IMR-90 (cell line): ENCODE measurements around the gene CST9. TPM values are rescaled to one million over a fixed set of nuclear protein-coding genes. Genes with fewer than 3 reads are reported as not detected.
A peak's percentile ranks its signal among the peaks of the same experiment; 100 is the strongest.

Experiments used
- ATAC-seq: fragments of 200-7000 bp; cut with Tn5 transposase; 2 replicates; pipeline ENCODE4 v1.9.1; 2020; ENCODE audit warnings: low read depth, mild to moderate bottlenecking, moderate library complexity
- BruUV-seq: library from RNA; stranded (reverse); fragments of 400-500 nt; replicated peaks from 2 replicates; lab custom pipeline; 2021; lab: Mats Ljungman, UMichigan
- CTCF ChIA-PET: fragments of 300-600 bp; formaldehyde crosslinking; extraction: SDS; loops from one replicate; lab custom pipeline; 2021; ENCODE audit warnings: antibody characterized with exemption; lab: Yijun Ruan, JAX
- POLR2A ChIA-PET: fragments of 300-600 bp; sonication (Branson Sonifier 250); formaldehyde crosslinking; loops from one replicate; lab custom pipeline; 2022; ENCODE audit warnings: antibody characterized with exemption; ENCODE audit not compliant: unreplicated experiment; lab: Charles Lee
- DNase-seq: peaks from one replicate; pipeline ENCODE4 v3.0.0; 2013
- H2AFZ ChIP-seq: replicated peaks from 2 replicates; pipeline ENCODE3; 2013; ENCODE audit warnings: low read length, mild to moderate bottlenecking; ENCODE audit not compliant: poor library complexity
- H2AK5ac ChIP-seq: 2 replicates; pipeline ENCODE4 v1.6.1; 2013; ENCODE audit warnings: low read depth, low read length, inconsistent platforms
- H2AK9ac ChIP-seq: replicated peaks from 2 replicates; pipeline ENCODE3; 2013; ENCODE audit warnings: mild to moderate bottlenecking, low read depth, low read length, moderate library complexity; ENCODE audit not compliant: poor library complexity
- H2BK120ac ChIP-seq: 2 replicates; pipeline ENCODE4 v1.6.1; 2013; ENCODE audit warnings: low read depth, low read length, inconsistent platforms
- H2BK15ac ChIP-seq: 3 replicates; pipeline ENCODE4 v1.6.1; 2013; ENCODE audit warnings: low read depth, low read length, inconsistent platforms
- H2BK20ac ChIP-seq: 2 replicates; pipeline ENCODE4 v1.6.1; 2013; ENCODE audit warnings: low read depth, mild to moderate bottlenecking, inconsistent platforms, low read length, moderate library complexity
- H2BK5ac ChIP-seq: 2 replicates; pipeline ENCODE4 v1.6.1; 2013; ENCODE audit warnings: mild to moderate bottlenecking, low read depth, low read length, inconsistent platforms; ENCODE audit not compliant: poor library complexity, severe bottlenecking
- H3K14ac ChIP-seq: replicated peaks from 2 replicates; pipeline ENCODE4 v1.6.1; 2013; ENCODE audit warnings: low read depth, low read length, inconsistent platforms
- H3K18ac ChIP-seq: 2 replicates; pipeline ENCODE4 v1.6.1; 2013; ENCODE audit warnings: low read depth, low read length, control low read depth
- H3K23ac ChIP-seq: 2 replicates; pipeline ENCODE4 v1.6.1; 2013; ENCODE audit warnings: low read depth, low read length, inconsistent platforms
- H3K27ac ChIP-seq: 2 replicates; pipeline ENCODE4 v1.5.1; 2013; ENCODE audit warnings: mild to moderate bottlenecking, control low read depth, low read length; ENCODE audit not compliant: insufficient read depth
- H3K27me3 ChIP-seq: 2 replicates; pipeline ENCODE4 v1.6.1; 2013; ENCODE audit warnings: low read length; ENCODE audit not compliant: control insufficient read depth, insufficient read depth
- H3K36me3 ChIP-seq: 2 replicates; pipeline ENCODE4 v1.6.1; 2013; ENCODE audit warnings: low read length, mixed read lengths; ENCODE audit not compliant: control insufficient read depth, insufficient read depth
- H3K4ac ChIP-seq: 2 replicates; pipeline ENCODE4 v1.6.1; 2013; ENCODE audit warnings: low read depth, low read length, inconsistent platforms
- H3K4me1 ChIP-seq: 2 replicates; pipeline ENCODE4 v1.6.1; 2013; ENCODE audit warnings: low read length, mixed read lengths; ENCODE audit not compliant: control insufficient read depth, insufficient read depth
- H3K4me2 ChIP-seq: 2 replicates; pipeline ENCODE4 v1.6.1; 2013; ENCODE audit warnings: low read depth, mild to moderate bottlenecking, control low read depth, low read length, moderate library complexity
- H3K4me3 ChIP-seq: 2 replicates; pipeline ENCODE4 v1.5.1; 2013; ENCODE audit warnings: low read depth, mild to moderate bottlenecking, control low read depth, low read length, moderate library complexity; ENCODE audit not compliant: insufficient read depth
- H3K56ac ChIP-seq: 2 replicates; pipeline ENCODE4 v1.6.1; 2013; ENCODE audit warnings: low read length, inconsistent platforms; ENCODE audit not compliant: insufficient read depth; ENCODE audit errors: extremely low read depth
- H3K79me1 ChIP-seq, 2 experiments: 2 replicates each; pipeline ENCODE4 v1.6.1; 2013; ENCODE audit warnings: low read length in 2 of 2, inconsistent platforms in 1 of 2, low read depth in 1 of 2
- H3K9ac ChIP-seq: 2 replicates; pipeline ENCODE4 v1.6.1; 2013; ENCODE audit warnings: low read depth, low read length, control low read depth
- H3K9me1 ChIP-seq: 2 replicates; pipeline ENCODE4 v1.6.1; 2013; ENCODE audit warnings: low read length, inconsistent platforms; ENCODE audit not compliant: insufficient read depth
- H3K9me3 ChIP-seq: 2 replicates; pipeline ENCODE4 v1.6.1; 2013; ENCODE audit warnings: low read length; ENCODE audit not compliant: control insufficient read depth, insufficient read depth
- H4K20me1 ChIP-seq: 2 replicates; pipeline ENCODE4 v1.6.1; 2013; ENCODE audit warnings: low read length, inconsistent platforms; ENCODE audit not compliant: insufficient read depth
- H4K5ac ChIP-seq: 2 replicates; pipeline ENCODE4 v1.6.1; 2013; ENCODE audit warnings: mild to moderate bottlenecking, low read depth, low read length, control low read depth
- H4K8ac ChIP-seq, 2 experiments: 2 replicates each; pipeline ENCODE4 v1.6.1; 2013; ENCODE audit warnings: low read depth in 2 of 2, low read length in 2 of 2, control low read depth in 1 of 2, inconsistent platforms in 1 of 2
- H4K91ac ChIP-seq: 2 replicates; pipeline ENCODE4 v1.6.1; 2013; ENCODE audit warnings: low read depth, low read length, inconsistent platforms; ENCODE audit not compliant: insufficient read depth
- BHLHE40 ChIP-seq: fragments of 150-350 bp; IDR thresholded peaks from 2 replicates; pipeline ENCODE4 v1.6.1; 2016; ENCODE audit warnings: mild to moderate bottlenecking, low read depth, low read length
- CEBPB ChIP-seq: IDR thresholded peaks from 2 replicates; pipeline ENCODE4 v1.6.1; 2012; ENCODE audit warnings: low read depth, low read length, improper control_type of control experiment
- CHD1 ChIP-seq: IDR thresholded peaks from 2 replicates; pipeline ENCODE4 v1.6.1; 2012; ENCODE audit warnings: low read depth, low read length, improper control_type of control experiment
- CTCF ChIP-seq: conservative IDR thresholded peaks from 2 replicates; pipeline ENCODE4 v1.5.1; 2012; ENCODE audit warnings: mild to moderate bottlenecking, low read depth, low read length, improper control_type of control experiment
- ELK1 ChIP-seq: fragments of 150-350 bp; IDR thresholded peaks from 2 replicates; pipeline ENCODE4 v1.6.1; 2016; ENCODE audit warnings: low read depth, mild to moderate bottlenecking, low read length, moderate library complexity, borderline replicate concordance
- FOS ChIP-seq: fragments of 150-350 bp; IDR thresholded peaks from 2 replicates; pipeline ENCODE4 v1.6.1; 2016; ENCODE audit warnings: low read depth, low read length
- MAFK ChIP-seq: IDR thresholded peaks from 2 replicates; pipeline ENCODE4 v1.6.1; 2012; ENCODE audit warnings: low read depth, low read length, improper control_type of control experiment
- MAZ ChIP-seq: IDR thresholded peaks from 2 replicates; pipeline ENCODE4 v1.6.1; 2012; ENCODE audit warnings: low read depth, mild to moderate bottlenecking, low read length, improper control_type of control experiment, moderate library complexity, borderline replicate concordance
- MXI1 ChIP-seq: IDR thresholded peaks from 2 replicates; pipeline ENCODE4 v1.6.1; 2012; ENCODE audit warnings: low read depth, mild to moderate bottlenecking, low read length, moderate library complexity, borderline replicate concordance
- NFE2L2 ChIP-seq: fragments of 150-350 bp; IDR thresholded peaks from 2 replicates; pipeline ENCODE4 v1.6.1; 2016; ENCODE audit warnings: low read depth, mild to moderate bottlenecking, low read length
- POLR2A ChIP-seq: IDR thresholded peaks from 2 replicates; pipeline ENCODE4 v1.6.1; 2012; ENCODE audit warnings: mild to moderate bottlenecking, low read depth, low read length
- RAD21 ChIP-seq: IDR thresholded peaks from 2 replicates; pipeline ENCODE4 v1.6.1; 2012; ENCODE audit warnings: low read length, improper control_type of control experiment
- RCOR1 ChIP-seq: IDR thresholded peaks from 2 replicates; pipeline ENCODE4 v1.6.1; 2012; ENCODE audit warnings: mild to moderate bottlenecking, low read length, improper control_type of control experiment; ENCODE audit not compliant: insufficient replicate concordance
- RFX5 ChIP-seq: IDR thresholded peaks from 2 replicates; pipeline ENCODE4 v1.8.0; 2012; ENCODE audit warnings: low read depth, mild to moderate bottlenecking, low read length, moderate library complexity
- SMC3 ChIP-seq: fragments of 150-350 bp; IDR thresholded peaks from 2 replicates; pipeline ENCODE4 v1.6.1; 2016; ENCODE audit warnings: low read depth, mild to moderate bottlenecking, antibody characterized with exemption, low read length, moderate library complexity
- USF2 ChIP-seq: fragments of 150-350 bp; IDR thresholded peaks from 2 replicates; pipeline ENCODE4 v1.6.1; 2017; ENCODE audit warnings: mild to moderate bottlenecking, antibody characterized with exemption, low read length, low read depth
- dilution Hi-C: fragments of 300-500 bp; cut with HindIII; formaldehyde crosslinking; loops from one replicate; pipeline ENCODE4 v1.14.3; 2018; ENCODE audit warnings: low sequenced_read_pairs; ENCODE audit not compliant: unreplicated experiment
- in situ Hi-C: fragments of 300-500 bp; cut with MboI; formaldehyde crosslinking; loops from 3 replicates; pipeline ENCODE4 v1.14.3; 2019; ENCODE audit warnings: low sequenced_read_pairs, inconsistent platforms, mixed read lengths
- intact Hi-C: fragments of 100-400 bp; cut with micrococcal nuclease; formaldehyde crosslinking; loops from 2 replicates; pipeline ENCODE4 v1.10.0; 2022
- polyA plus RNA-seq, 3 experiments: library from polyadenylated mRNA; depleted of rRNA; stranded (reverse); fragments of >200 nt; gene quantifications; 2 replicates each; pipeline ENCODE4 v1.2.3, GENCODE V29; 2012; ENCODE audit warnings: low replicate concordance in 1 of 3
- total RNA-seq: library from RNA; depleted of rRNA; stranded (reverse); fragments of >200 nt; gene quantifications from 2 replicates; pipeline ENCODE4 v1.2.3, GENCODE V29; 2012

Gene CST9
- total and polyA plus RNA-seq, 2 of the 4 experiments (the other 2 are of a cell fraction): not detected

GRCh38 chr20:23613676-23614075 lies 8.0 kb upstream of the CST9 start:
- Histone ChIP-seq H3K14ac (no peak overlapping the region), H2BK5ac (no peak overlapping the region), H3K23ac (no peak overlapping the region), H3K4me2 (no peak overlapping the region), H3K4ac (no peak overlapping the region), H3K9me1 (no peaks in the 10 kb centered on the region; the same call in 1 of the 2 replicates), H3K9me3 (no peaks in the 10 kb centered on the region), H3K4me3 (no peak overlapping the region), H3K56ac (no peak overlapping the region), H4K20me1 (no peaks in the 10 kb centered on the region), H3K36me3 (no peaks in the 10 kb centered on the region), H3K27me3 (peaks cover 13% of the 10 kb centered on the region), H3K27ac (no peak overlapping the region), H4K8ac (no peak overlapping the region), H2AFZ (no peak overlapping the region), H2BK20ac (no peak overlapping the region), H4K91ac (no peak overlapping the region), H2AK5ac (no peak overlapping the region), H3K18ac (no peak overlapping the region), H3K9ac (no peak overlapping the region), H3K79me1 (no peaks in the 10 kb centered on the region), H2BK120ac (no peak overlapping the region), H2BK15ac (no peak overlapping the region), H2AK9ac (no peak overlapping the region), H3K4me1 (no peaks in the 10 kb centered on the region), H4K5ac (no peak overlapping the region)
- ChIA-PET CTCF (no interaction called here), POLR2A (no interaction called here)
- dilution Hi-C loops (no loop called here), in situ Hi-C loops (no loop called here), intact Hi-C loops (no loop called here)
- DNase-seq (no peak), ATAC-seq (0 out of 2 replicates have a peak, but pooled peaks have one; percentile 17)
- TF ChIP-seq POLR2A (no peak), CHD1 (no peak), NFE2L2 (no peak), CTCF (no peak), FOS (no peak), ELK1 (no peak), MXI1 (no peak), SMC3 (no peak), RCOR1 (no peak), CEBPB (no peak), MAFK (no peak), MAZ (no peak), RAD21 (no peak), RFX5 (no peak), USF2 (no peak), BHLHE40 (no peak)
- no TSS peak for BruUV-seq
